ENCODE measurements around the gene CCDC97. TPM values are rescaled to one million over a fixed set of nuclear protein-coding genes. Genes with fewer than 3 reads are reported as not detected.
A peak's percentile ranks its signal among the peaks of the same experiment; 100 is the strongest.

Gene CCDC97
- total RNA-seq, 1 experiment from 2014 or later, result 31.4 TPM

DNA sequence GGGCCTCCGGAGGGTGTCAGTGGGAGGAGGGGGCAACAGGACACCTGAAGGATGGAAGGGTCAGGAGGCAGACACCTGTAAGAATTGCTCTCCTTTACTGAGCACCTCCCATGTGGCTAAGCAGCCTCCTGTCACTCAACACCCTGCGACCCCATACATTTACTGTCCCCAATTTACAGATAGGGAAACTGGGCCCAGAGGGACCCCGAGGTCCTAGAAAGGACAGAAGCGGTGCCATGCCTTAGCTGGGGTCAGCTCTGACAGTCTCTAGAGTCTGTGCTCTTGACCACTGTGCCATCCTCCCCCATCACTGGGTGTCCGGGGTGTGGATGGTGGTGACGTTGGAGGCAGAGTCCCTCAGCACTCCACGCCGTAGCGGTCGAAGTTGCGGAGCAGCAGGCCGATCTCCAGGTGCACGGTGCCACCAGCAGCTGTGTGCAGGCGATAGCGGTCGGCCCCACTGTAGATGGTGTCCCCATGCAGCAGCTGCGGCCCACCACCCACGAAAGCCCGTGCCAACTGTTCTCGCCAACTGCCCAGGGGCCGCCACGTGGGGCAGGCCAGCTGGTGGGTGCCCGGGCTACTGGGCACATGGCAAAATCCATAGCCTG is 44.5 kb downstream of the CCDC97 start (continued):
- TF ChIP-seq, protein P1, sequence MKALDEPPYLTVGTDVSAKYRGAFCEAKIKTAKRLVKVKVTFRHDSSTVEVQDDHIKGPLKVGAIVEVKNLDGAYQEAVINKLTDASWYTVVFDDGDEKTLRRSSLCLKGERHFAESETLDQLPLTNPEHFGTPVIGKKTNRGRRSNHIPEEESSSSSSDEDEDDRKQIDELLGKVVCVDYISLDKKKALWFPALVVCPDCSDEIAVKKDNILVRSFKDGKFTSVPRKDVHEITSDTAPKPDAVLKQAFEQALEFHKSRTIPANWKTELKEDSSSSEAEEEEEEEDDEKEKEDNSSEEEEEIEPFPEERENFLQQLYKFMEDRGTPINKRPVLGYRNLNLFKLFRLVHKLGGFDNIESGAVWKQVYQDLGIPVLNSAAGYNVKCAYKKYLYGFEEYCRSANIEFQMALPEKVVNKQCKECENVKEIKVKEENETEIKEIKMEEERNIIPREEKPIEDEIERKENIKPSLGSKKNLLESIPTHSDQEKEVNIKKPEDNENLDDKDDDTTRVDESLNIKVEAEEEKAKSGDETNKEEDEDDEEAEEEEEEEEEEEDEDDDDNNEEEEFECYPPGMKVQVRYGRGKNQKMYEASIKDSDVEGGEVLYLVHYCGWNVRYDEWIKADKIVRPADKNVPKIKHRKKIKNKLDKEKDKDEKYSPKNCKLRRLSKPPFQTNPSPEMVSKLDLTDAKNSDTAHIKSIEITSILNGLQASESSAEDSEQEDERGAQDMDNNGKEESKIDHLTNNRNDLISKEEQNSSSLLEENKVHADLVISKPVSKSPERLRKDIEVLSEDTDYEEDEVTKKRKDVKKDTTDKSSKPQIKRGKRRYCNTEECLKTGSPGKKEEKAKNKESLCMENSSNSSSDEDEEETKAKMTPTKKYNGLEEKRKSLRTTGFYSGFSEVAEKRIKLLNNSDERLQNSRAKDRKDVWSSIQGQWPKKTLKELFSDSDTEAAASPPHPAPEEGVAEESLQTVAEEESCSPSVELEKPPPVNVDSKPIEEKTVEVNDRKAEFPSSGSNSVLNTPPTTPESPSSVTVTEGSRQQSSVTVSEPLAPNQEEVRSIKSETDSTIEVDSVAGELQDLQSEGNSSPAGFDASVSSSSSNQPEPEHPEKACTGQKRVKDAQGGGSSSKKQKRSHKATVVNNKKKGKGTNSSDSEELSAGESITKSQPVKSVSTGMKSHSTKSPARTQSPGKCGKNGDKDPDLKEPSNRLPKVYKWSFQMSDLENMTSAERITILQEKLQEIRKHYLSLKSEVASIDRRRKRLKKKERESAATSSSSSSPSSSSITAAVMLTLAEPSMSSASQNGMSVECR (CRISPR knock-in tag; IDR thresholded peaks at IDR 0.05; ENCODE audit: borderline replicate concordance), result no peak
- TF ChIP-seq ZNF671 (CRISPR knock-in tag; IDR thresholded peaks at IDR 0.05) (no peak), FOXK1 (CRISPR knock-in tag; IDR thresholded peaks at IDR 0.05) (no peak; the same call in 1 of the 2 replicates), ZNF219 (CRISPR knock-in tag; IDR thresholded peaks at IDR 0.05; ENCODE audit: borderline replicate concordance) (no peak)

DNA sequence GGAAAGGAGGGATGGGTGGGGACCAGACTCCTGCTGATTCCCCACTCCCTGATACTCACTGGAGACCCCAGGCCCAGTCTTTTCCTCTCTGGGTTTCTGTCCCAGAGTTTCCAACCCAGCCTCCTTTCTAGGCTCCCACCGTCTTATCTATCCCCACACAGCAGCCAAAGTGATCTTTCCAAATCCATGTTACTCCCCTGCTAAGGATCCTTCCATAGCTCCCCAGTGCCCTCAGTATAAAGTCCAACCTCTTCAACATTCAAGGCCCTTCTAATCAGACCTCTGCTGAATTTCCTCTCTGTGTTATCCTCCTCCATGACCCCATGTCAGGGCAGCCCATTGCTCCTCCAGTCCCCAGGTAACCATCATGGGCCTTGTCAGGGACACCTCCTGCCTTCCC is 45.1 kb downstream of the CCDC97 start:
- DNase-seq (ENCODE audit: low spot score) (no peak), ATAC-seq (no peak)
- POLR2A ChIA-PET, result interaction anchor here (0.5 to 0.6 kb wide), 2 partner anchors 9 to 92 kb away, joined by 3 to 5 read pairs; partner anchors contain the start of gene B9D2
- Mint-ChIP-seq H3K4me1 (peaks cover 18% of the 10 kb centered on the region), H3K27ac (no peak overlapping the region), H3K9me3 (no peaks in the 10 kb centered on the region), H3K4me3 (peak overlapping the region; percentile 29; the same call in 1 of the 2 replicates), H3K27me3 (ENCODE audit: low read depth) (peaks cover 44% of the 10 kb centered on the region), H3K36me3 (no peaks in the 10 kb centered on the region)
- CTCF ChIA-PET, result interaction anchor here (0.5 to 6.2 kb wide), 7 partner anchors 10 to 1166 kb away, joined by 3 to 103 read pairs (median 5); partner anchors contain the start of gene B9D2
- TF ChIP-seq KAT7 (CRISPR knock-in tag; IDR thresholded peaks at IDR 0.05; ENCODE audit: borderline replicate concordance) (no peak), ZNF219 (CRISPR knock-in tag; IDR thresholded peaks at IDR 0.05; ENCODE audit: borderline replicate concordance) (no peak), CREB1 (CRISPR knock-in tag; IDR thresholded peaks at IDR 0.05) (no peak), TEAD1 (CRISPR knock-in tag; IDR thresholded peaks at IDR 0.05) (no peak), ZNF423 (CRISPR knock-in tag; IDR thresholded peaks at IDR 0.05) (no peak), HMGA2 (CRISPR knock-in tag; IDR thresholded peaks at IDR 0.05) (no peak), FOXJ3 (CRISPR knock-in tag; IDR thresholded peaks at IDR 0.05; ENCODE audit: borderline replicate concordance) (no peak), ETV6 (CRISPR knock-in tag; IDR thresholded peaks at IDR 0.05) (no peak), ZNF263 (CRISPR knock-in tag; IDR thresholded peaks at IDR 0.05; ENCODE audit: low read depth) (no peak), RELA (CRISPR knock-in tag; IDR thresholded peaks at IDR 0.05; ENCODE audit: borderline replicate concordance) (no peak), TEAD4 (CRISPR knock-in tag; IDR thresholded peaks at IDR 0.05) (no peak), CBFB (CRISPR knock-in tag; IDR thresholded peaks at IDR 0.05; ENCODE audit: low read depth) (no peak)
- TF ChIP-seq, protein P2, sequence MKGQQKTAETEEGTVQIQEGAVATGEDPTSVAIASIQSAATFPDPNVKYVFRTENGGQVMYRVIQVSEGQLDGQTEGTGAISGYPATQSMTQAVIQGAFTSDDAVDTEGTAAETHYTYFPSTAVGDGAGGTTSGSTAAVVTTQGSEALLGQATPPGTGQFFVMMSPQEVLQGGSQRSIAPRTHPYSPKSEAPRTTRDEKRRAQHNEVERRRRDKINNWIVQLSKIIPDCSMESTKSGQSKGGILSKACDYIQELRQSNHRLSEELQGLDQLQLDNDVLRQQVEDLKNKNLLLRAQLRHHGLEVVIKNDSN (CRISPR knock-in tag; IDR thresholded peaks at IDR 0.05), result no peak
- TF ChIP-seq, protein P3, sequence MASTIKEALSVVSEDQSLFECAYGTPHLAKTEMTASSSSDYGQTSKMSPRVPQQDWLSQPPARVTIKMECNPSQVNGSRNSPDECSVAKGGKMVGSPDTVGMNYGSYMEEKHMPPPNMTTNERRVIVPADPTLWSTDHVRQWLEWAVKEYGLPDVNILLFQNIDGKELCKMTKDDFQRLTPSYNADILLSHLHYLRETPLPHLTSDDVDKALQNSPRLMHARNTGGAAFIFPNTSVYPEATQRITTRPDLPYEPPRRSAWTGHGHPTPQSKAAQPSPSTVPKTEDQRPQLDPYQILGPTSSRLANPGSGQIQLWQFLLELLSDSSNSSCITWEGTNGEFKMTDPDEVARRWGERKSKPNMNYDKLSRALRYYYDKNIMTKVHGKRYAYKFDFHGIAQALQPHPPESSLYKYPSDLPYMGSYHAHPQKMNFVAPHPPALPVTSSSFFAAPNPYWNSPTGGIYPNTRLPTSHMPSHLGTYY (CRISPR knock-in tag; IDR thresholded peaks at IDR 0.05), result no peak
- TF ChIP-seq, protein P4, sequence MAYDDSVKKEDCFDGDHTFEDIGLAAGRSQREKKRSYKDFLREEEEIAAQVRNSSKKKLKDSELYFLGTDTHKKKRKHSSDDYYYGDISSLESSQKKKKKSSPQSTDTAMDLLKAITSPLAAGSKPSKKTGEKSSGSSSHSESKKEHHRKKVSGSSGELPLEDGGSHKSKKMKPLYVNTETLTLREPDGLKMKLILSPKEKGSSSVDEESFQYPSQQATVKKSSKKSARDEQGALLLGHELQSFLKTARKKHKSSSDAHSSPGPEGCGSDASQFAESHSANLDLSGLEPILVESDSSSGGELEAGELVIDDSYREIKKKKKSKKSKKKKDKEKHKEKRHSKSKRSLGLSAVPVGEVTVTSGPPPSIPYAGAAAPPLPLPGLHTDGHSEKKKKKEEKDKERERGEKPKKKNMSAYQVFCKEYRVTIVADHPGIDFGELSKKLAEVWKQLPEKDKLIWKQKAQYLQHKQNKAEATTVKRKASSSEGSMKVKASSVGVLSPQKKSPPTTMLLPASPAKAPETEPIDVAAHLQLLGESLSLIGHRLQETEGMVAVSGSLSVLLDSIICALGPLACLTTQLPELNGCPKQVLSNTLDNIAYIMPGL (CRISPR knock-in tag; IDR thresholded peaks at IDR 0.05), result no peak
- TF ChIP-seq, protein P5, sequence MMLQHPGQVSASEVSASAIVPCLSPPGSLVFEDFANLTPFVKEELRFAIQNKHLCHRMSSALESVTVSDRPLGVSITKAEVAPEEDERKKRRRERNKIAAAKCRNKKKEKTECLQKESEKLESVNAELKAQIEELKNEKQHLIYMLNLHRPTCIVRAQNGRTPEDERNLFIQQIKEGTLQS (CRISPR knock-in tag; conservative IDR thresholded peaks at IDR 0.05), result no peak
- TF ChIP-seq, protein P6, sequence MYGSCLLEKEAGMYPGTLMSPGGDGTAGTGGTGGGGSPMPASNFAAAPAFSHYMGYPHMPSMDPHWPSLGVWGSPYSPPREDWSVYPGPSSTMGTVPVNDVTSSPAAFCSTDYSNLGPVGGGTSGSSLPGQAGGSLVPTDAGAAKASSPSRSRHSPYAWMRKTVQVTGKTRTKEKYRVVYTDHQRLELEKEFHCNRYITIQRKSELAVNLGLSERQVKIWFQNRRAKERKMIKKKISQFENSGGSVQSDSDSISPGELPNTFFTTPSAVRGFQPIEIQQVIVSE (CRISPR knock-in tag; IDR thresholded peaks at IDR 0.05; ENCODE audit: borderline replicate concordance), result no peak
- TF ChIP-seq, protein P7, sequence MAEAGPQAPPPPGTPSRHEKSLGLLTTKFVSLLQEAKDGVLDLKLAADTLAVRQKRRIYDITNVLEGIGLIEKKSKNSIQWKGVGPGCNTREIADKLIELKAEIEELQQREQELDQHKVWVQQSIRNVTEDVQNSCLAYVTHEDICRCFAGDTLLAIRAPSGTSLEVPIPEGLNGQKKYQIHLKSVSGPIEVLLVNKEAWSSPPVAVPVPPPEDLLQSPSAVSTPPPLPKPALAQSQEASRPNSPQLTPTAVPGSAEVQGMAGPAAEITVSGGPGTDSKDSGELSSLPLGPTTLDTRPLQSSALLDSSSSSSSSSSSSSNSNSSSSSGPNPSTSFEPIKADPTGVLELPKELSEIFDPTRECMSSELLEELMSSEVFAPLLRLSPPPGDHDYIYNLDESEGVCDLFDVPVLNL (CRISPR knock-in tag; IDR thresholded peaks at IDR 0.05; ENCODE audit: borderline replicate concordance, low read depth), result no peak
